H1 (cell line): ENCODE results near the gene RAB3GAP2. TPM values are rescaled to one million over a fixed set of nuclear protein-coding genes. Genes with fewer than 3 reads are reported as not detected.

Source experiments
- CTCF ChIA-PET: fragments of 300-600 bp; sonication (Branson Sonifier 250); formaldehyde crosslinking; loops from one replicate; lab custom pipeline; 2021; ENCODE audit not compliant: partially characterized antibody; lab: Charles Lee
- POLR2A ChIA-PET: fragments of 300-600 bp; sonication (Branson Sonifier 250); formaldehyde crosslinking; loops from one replicate; lab custom pipeline; 2021; ENCODE audit warnings: inconsistent platforms; ENCODE audit not compliant: partially characterized antibody; lab: Charles Lee
- DNase-seq, 2 experiments: peaks; one replicate each; pipeline versions ENCODE4 v3.0.0 to v3.0.0-alpha.2; 2010 to 2022; ENCODE audit warnings: low spot score in 2 of 2, low read depth in 1 of 2, mixed read lengths in 1 of 2
- FAIRE-seq: peaks from 2 replicates; lab custom pipeline; 2011; peaks lifted over from hg19 to GRCh38; lab: Jason Lieb, UNC
- H2AFZ ChIP-seq: 2 replicates; pipeline ENCODE4 v1.8.1; 2012; ENCODE audit warnings: low read length, inconsistent platforms
- H2AK5ac ChIP-seq: 2 replicates; pipeline ENCODE4 v1.6.1; 2013; ENCODE audit warnings: low read depth, low read length
- H2BK120ac ChIP-seq: replicated peaks from 2 replicates; pipeline ENCODE3; 2013; ENCODE audit warnings: low read depth, low read length, inconsistent platforms
- H2BK12ac ChIP-seq: 2 replicates; pipeline ENCODE4 v1.6.1; 2013; ENCODE audit warnings: low read depth, low read length
- H2BK15ac ChIP-seq: 2 replicates; pipeline ENCODE4 v1.6.1; 2013; ENCODE audit warnings: low read length
- H2BK20ac ChIP-seq: 2 replicates; pipeline ENCODE4 v1.6.1; 2013; ENCODE audit warnings: low read length
- H2BK5ac ChIP-seq: 2 replicates; pipeline ENCODE4 v1.6.1; 2013; ENCODE audit warnings: low read depth, low read length
- H3K14ac ChIP-seq: 2 replicates; pipeline ENCODE4 v1.6.1; 2013; ENCODE audit warnings: inconsistent platforms; ENCODE audit not compliant: insufficient read length
- H3K18ac ChIP-seq: 2 replicates; pipeline ENCODE4 v1.6.1; 2013; ENCODE audit warnings: low read length; ENCODE audit errors: extremely low read depth
- H3K23ac ChIP-seq: 2 replicates; pipeline ENCODE4 v1.6.1; 2013; ENCODE audit warnings: inconsistent platforms; ENCODE audit not compliant: insufficient read length
- H3K23me2 ChIP-seq: 2 replicates; pipeline ENCODE4 v1.6.1; 2013; ENCODE audit warnings: low read depth, low read length
- H3K27ac ChIP-seq: 2 replicates; pipeline ENCODE4 v1.6.1; 2011; ENCODE audit warnings: low read depth, low read length, inconsistent platforms
- H3K27me3 ChIP-seq, 4 experiments: replicated peaks in 1 of 4; 1 replicate in 1 of 4; 2 replicates in 3 of 4; pipeline versions ENCODE4 v1.6.1 to v1.8.1; 2011 to 2013; ENCODE audit warnings: low read length in 3 of 4, mild to moderate bottlenecking in 3 of 4, inconsistent platforms in 2 of 4, mixed read lengths in 2 of 4, moderate library complexity in 1 of 4; ENCODE audit not compliant: control insufficient read depth in 3 of 4, insufficient read depth in 3 of 4; ENCODE audit errors: extremely low read depth in 1 of 4
- H3K36me3 ChIP-seq, 4 experiments: 2 replicates each; pipeline versions ENCODE4 v1.6.1 to v1.8.1; 2011 to 2013; ENCODE audit warnings: mild to moderate bottlenecking in 4 of 4, low read length in 3 of 4, moderate library complexity in 2 of 4, control low read depth in 1 of 4, inconsistent platforms in 1 of 4; ENCODE audit not compliant: insufficient read depth in 4 of 4, control insufficient read depth in 2 of 4
- H3K4ac ChIP-seq: replicated peaks from 2 replicates; pipeline ENCODE3; 2013; ENCODE audit warnings: low read length, low read depth, mixed read lengths, inconsistent platforms; ENCODE audit not compliant: insufficient read length
- H3K4me1 ChIP-seq, 4 experiments: replicated peaks in 1 of 4; 1 replicate in 1 of 4; 2 replicates in 3 of 4; pipeline versions ENCODE4 v1.6.1 to v1.8.1; 2011 to 2013; ENCODE audit warnings: low read length in 3 of 4, inconsistent platforms in 2 of 4, mixed read lengths in 1 of 4; ENCODE audit not compliant: insufficient read depth in 4 of 4, control insufficient read depth in 3 of 4
- H3K4me2 ChIP-seq, 2 experiments: 2 replicates each; pipeline versions ENCODE4 v1.6.1 to v1.8.1; 2011 to 2013; ENCODE audit warnings: low read depth in 2 of 2, low read length in 2 of 2, control low read depth in 1 of 2, inconsistent platforms in 1 of 2, mild to moderate bottlenecking in 1 of 2; ENCODE audit not compliant: insufficient read depth in 1 of 2
- H3K4me3 ChIP-seq, 4 experiments: fragments of 200-600, 300-600 bp in 1 of 4; sonication (generic), shearing (Covaris generic), sonication (Bioruptor Twin) in 1 of 4; 2 replicates each; pipeline versions ENCODE4 v1.5.1 to v1.8.1; 2011 to 2016; ENCODE audit warnings: low read length in 4 of 4, low read depth in 3 of 4, control low read depth in 2 of 4, inconsistent platforms in 2 of 4, mild to moderate bottlenecking in 2 of 4, mixed read lengths in 1 of 4, moderate library complexity in 1 of 4; ENCODE audit not compliant: insufficient read depth in 2 of 4; ENCODE audit errors: extremely low read depth in 1 of 4
- H3K56ac ChIP-seq: replicated peaks from 2 replicates; pipeline ENCODE3; 2013; ENCODE audit warnings: low read depth, mild to moderate bottlenecking, mixed read lengths, low read length, inconsistent platforms; ENCODE audit not compliant: insufficient read length
- H3K79me1 ChIP-seq: 2 replicates; pipeline ENCODE4 v1.6.1; 2013; ENCODE audit warnings: low read depth, low read length, control low read depth
- H3K79me2 ChIP-seq, 2 experiments: 2 replicates each; pipeline versions ENCODE4 v1.6.1 to v1.8.1; 2012 to 2013; ENCODE audit warnings: low read length in 2 of 2, mild to moderate bottlenecking in 2 of 2, inconsistent platforms in 1 of 2; ENCODE audit not compliant: insufficient read depth in 2 of 2, control insufficient read depth in 1 of 2
- H3K9ac ChIP-seq, 4 experiments: replicated peaks in 1 of 4; 1 replicate in 1 of 4; 2 replicates in 3 of 4; pipeline versions ENCODE4 v1.6.1 to v1.8.1; 2011 to 2013; ENCODE audit warnings: low read depth in 3 of 4, low read length in 3 of 4, control low read depth in 2 of 4, mild to moderate bottlenecking in 2 of 4, moderate library complexity in 2 of 4, inconsistent platforms in 1 of 4; ENCODE audit errors: extremely low read depth in 1 of 4
- H3K9me3 ChIP-seq, 2 experiments: 2 replicates each; pipeline versions ENCODE4 v1.6.1 to v1.8.1; 2012 to 2013; ENCODE audit warnings: mild to moderate bottlenecking in 2 of 2, moderate library complexity in 2 of 2, control low read depth in 1 of 2, inconsistent platforms in 1 of 2, low read depth in 1 of 2, low read length in 1 of 2, mixed read lengths in 1 of 2; ENCODE audit not compliant: insufficient read depth in 2 of 2
- H4K20me1 ChIP-seq, 2 experiments: replicated peaks in 1 of 2; 2 replicates each; pipeline versions ENCODE3 to v1.8.1; 2011 to 2013; ENCODE audit warnings: inconsistent platforms in 2 of 2, low read length in 2 of 2, mild to moderate bottlenecking in 1 of 2; ENCODE audit not compliant: insufficient read depth in 2 of 2, control insufficient read depth in 1 of 2
- H4K5ac ChIP-seq: 2 replicates; pipeline ENCODE4 v1.6.1; 2013; ENCODE audit warnings: low read length, low read depth, mixed read lengths, inconsistent platforms; ENCODE audit not compliant: insufficient read length
- H4K8ac ChIP-seq: 2 replicates; pipeline ENCODE4 v1.8.0; 2013; ENCODE audit warnings: mild to moderate bottlenecking, moderate library complexity, low read length, inconsistent platforms; ENCODE audit not compliant: insufficient read depth; ENCODE audit errors: extremely low read depth
- H4K91ac ChIP-seq: replicated peaks from 2 replicates; pipeline ENCODE3; 2013; ENCODE audit warnings: low read length, mixed read lengths, inconsistent platforms; ENCODE audit not compliant: insufficient read length
- CBX5 ChIP-seq: fragments of 300-800, 300-1000 bp; sonication (generic); IDR thresholded peaks from 2 replicates; pipeline ENCODE4 v1.7.1; 2016; ENCODE audit warnings: antibody characterized with exemption, low read length, low read depth
- EP300 ChIP-seq, 2 experiments: IDR thresholded peaks; 1 replicate in 1 of 2; 2 replicates in 1 of 2; pipeline ENCODE4 v1.6.1; 2011 to 2012; ENCODE audit warnings: low read depth in 2 of 2, low read length in 2 of 2, mild to moderate bottlenecking in 2 of 2, borderline replicate concordance in 1 of 2, inconsistent platforms in 1 of 2, moderate library complexity in 1 of 2
- EZH2 ChIP-seq: fragments of 200-600 bp; sonication (generic); IDR thresholded peaks from 2 replicates; pipeline ENCODE4 v1.7.1; 2012; ENCODE audit warnings: low read depth, mild to moderate bottlenecking, moderate library complexity, low read length, inconsistent platforms; ENCODE audit not compliant: severe bottlenecking
- KDM1A ChIP-seq: fragments of 200-600, 300-600 bp; sonication (generic); IDR thresholded peaks from 2 replicates; pipeline ENCODE4 v1.7.1; 2016; ENCODE audit warnings: mild to moderate bottlenecking, low read length, borderline replicate concordance
- NANOG ChIP-seq: IDR thresholded peaks from 2 replicates; pipeline ENCODE4 v1.6.1; 2011; ENCODE audit warnings: low read length, low read depth, mild to moderate bottlenecking, inconsistent platforms; ENCODE audit not compliant: insufficient read depth, poor library complexity, severe bottlenecking
- POLR2A ChIP-seq, 2 experiments: IDR thresholded peaks; 1 replicate in 1 of 2; 2 replicates in 1 of 2; pipeline ENCODE4 v1.6.1; 2011; ENCODE audit warnings: low read depth in 2 of 2, low read length in 2 of 2, mild to moderate bottlenecking in 2 of 2; ENCODE audit errors: control extremely low read depth in 1 of 2
- RXRA ChIP-seq: IDR thresholded peaks from 2 replicates; pipeline ENCODE4 v1.6.1; 2011; ENCODE audit warnings: low read depth, mild to moderate bottlenecking, low read length, moderate library complexity; ENCODE audit not compliant: insufficient read depth
- SIX5 ChIP-seq: IDR thresholded peaks from 2 replicates; pipeline ENCODE4 v1.6.1; 2011; ENCODE audit warnings: mild to moderate bottlenecking, low read depth, low read length
- SRF ChIP-seq: IDR thresholded peaks from 2 replicates; pipeline ENCODE4 v1.6.1; 2011; ENCODE audit warnings: mild to moderate bottlenecking, low read depth, low read length, moderate library complexity
- SUZ12 ChIP-seq: fragments of 200-600 bp; sonication (generic); IDR thresholded peaks from 2 replicates; pipeline ENCODE4 v1.6.1; 2012; ENCODE audit warnings: mild to moderate bottlenecking, inconsistent platforms, low read length, moderate library complexity, mixed read lengths
- TCF12 ChIP-seq: IDR thresholded peaks from 2 replicates; pipeline ENCODE4 v1.6.1; 2011; ENCODE audit warnings: low read depth, mild to moderate bottlenecking, low read length
- YY1 ChIP-seq: IDR thresholded peaks from 2 replicates; pipeline ENCODE4 v1.6.1; 2011; ENCODE audit warnings: low read depth, mild to moderate bottlenecking, low read length
- WGBS, 2 experiments: shearing (Covaris generic) in 1 of 2; methylation state at CpG; one replicate each; pipeline versions ENCODE4 v1.1.6 to v1.1.7; 2013 to 2015; ENCODE audit warnings: low lambda C conversion rate in 2 of 2, mixed read lengths in 2 of 2, inconsistent platforms in 1 of 2, low coverage in 1 of 2, missing lambda C conversion rate in 1 of 2; ENCODE audit not compliant: insufficient replicate concordance in 2 of 2, insufficient coverage in 1 of 2, insufficient read length in 1 of 2; ENCODE audit errors: extremely low coverage in 1 of 2, missing lambda C conversion rate in 1 of 2; 5-methylcytosine and 5-hydroxymethylcytosine counted together
- polyA plus RNA-seq, 7 experiments: library from polyadenylated mRNA; depleted of rRNA in 3 of 7; stranded (reverse) in 5 of 7; unstranded in 2 of 7; fragments of >200 nt in 5 of 7; fragments of 200-250 nt in 2 of 7; gene quantifications; 1 replicate in 5 of 7; 2 replicates in 1 of 7; 4 replicates in 1 of 7; pipeline versions ENCODE4 v1.2.1 to v1.2.3, GENCODE V29; 2011 to 2013; ENCODE audit warnings: missing spikeins in 2 of 7, mixed read lengths in 2 of 7
- total RNA-seq: library from RNA; stranded (reverse); fragmentation: NEBNext Ultra II Directional; extraction: Animal tissue kit (Norgen Biotek cat#: 25700); gene quantifications from 2 replicates; pipeline ENCODE4 v1.2.1, GENCODE V29; 2021
- TF ChIP-seq, protein P1 (sequence below): IDR thresholded peaks from 2 replicates; pipeline ENCODE4 v1.6.1; 2012; ENCODE audit warnings: low read length, inconsistent platforms

RAB3GAP2 gene
- total and polyA plus RNA-seq, 2 of the 8 experiments (the other 6 are each of a cell fraction or from before 2014, with no cell fraction given), result 19.7 to 52.7 TPM

DNA sequence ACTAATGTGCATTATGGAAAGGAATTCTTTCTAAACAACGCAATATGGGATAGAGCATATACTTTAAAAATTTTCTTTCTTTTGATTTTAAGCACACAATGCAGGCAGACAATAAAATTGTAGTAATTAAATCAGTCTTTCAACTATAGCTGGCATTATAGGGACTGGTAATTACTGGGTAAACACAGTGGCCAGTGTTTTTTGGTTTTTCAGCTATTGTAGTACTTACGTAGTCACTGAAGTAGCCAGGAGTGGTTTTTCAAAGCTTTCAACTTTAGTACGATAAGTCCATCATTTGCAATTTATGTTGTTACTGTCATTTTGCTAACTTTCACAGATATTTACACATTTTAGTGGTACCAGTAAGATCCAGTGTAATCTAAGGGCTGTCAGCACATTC, 50.6 kb downstream of the RAB3GAP2 start:
- Histone ChIP-seq H3K4me1 (peaks cover 0 to 7% (median 3%) of the 10 kb centered on the region in 4 experiments; a peak in 4 of 7 replicates), H3K36me3 (no peaks in the 10 kb centered on the region), H4K5ac (no peak overlapping the region), H2BK5ac (no peak overlapping the region), H2AFZ (no peak overlapping the region), H3K9ac (no peak overlapping the region), H3K4me3 (no peak overlapping the region), H4K91ac (no peak overlapping the region), H3K56ac (no peak overlapping the region), H2BK15ac (no peak overlapping the region), H2BK120ac (no peak overlapping the region), H3K79me2 (peaks cover 0 to 69% of the 10 kb centered on the region in 2 experiments; a peak in 2 of 4 replicates), H3K23ac (no peak overlapping the region), H4K20me1 (no peaks in the 10 kb centered on the region), H3K9me3 (no peaks in the 10 kb centered on the region), H3K79me1 (no peaks in the 10 kb centered on the region), H3K4me2 (no peak overlapping the region), H4K8ac (no peak overlapping the region), H3K4ac (no peak overlapping the region), H2BK20ac (no peak overlapping the region), H3K27ac (no peak overlapping the region), H2BK12ac (no peak overlapping the region), H2AK5ac (no peak overlapping the region), H3K23me2 (no peaks in the 10 kb centered on the region), H3K14ac (no peak overlapping the region), H3K18ac (no peak overlapping the region), H3K27me3 (no peaks in the 10 kb centered on the region)
- ChIA-PET POLR2A (interaction anchor here (1.7 kb wide), 1 partner anchor 9 kb away, joined by 5 read pairs; no protein-coding TSS in a partner anchor), CTCF (interaction anchor here (1.1 to 7.0 kb wide), 5 partner anchors 7 to 75 kb away, joined by 4 to 83 read pairs (median 4); partner anchors contain the start of gene RAB3GAP2)
- no peak for FAIRE-seq
- no peak for DNase-seq
- 89% methylated on average over 3 of the region's 3 CpGs; no CpG with 5 or more reads in 1 of the 2 experiments for WGBS, 2 experiments
- TF ChIP-seq, protein P1, sequence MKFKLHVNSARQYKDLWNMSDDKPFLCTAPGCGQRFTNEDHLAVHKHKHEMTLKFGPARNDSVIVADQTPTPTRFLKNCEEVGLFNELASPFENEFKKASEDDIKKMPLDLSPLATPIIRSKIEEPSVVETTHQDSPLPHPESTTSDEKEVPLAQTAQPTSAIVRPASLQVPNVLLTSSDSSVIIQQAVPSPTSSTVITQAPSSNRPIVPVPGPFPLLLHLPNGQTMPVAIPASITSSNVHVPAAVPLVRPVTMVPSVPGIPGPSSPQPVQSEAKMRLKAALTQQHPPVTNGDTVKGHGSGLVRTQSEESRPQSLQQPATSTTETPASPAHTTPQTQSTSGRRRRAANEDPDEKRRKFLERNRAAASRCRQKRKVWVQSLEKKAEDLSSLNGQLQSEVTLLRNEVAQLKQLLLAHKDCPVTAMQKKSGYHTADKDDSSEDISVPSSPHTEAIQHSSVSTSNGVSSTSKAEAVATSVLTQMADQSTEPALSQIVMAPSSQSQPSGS, result no peak
- TF ChIP-seq KDM1A, result no peak
- TF ChIP-seq EZH2, result no peak
- TF ChIP-seq RXRA, result no peak
- TF ChIP-seq SUZ12, result no peak
- TF ChIP-seq SIX5, result no peak
- TF ChIP-seq CBX5, result no peak
- TF ChIP-seq NANOG, result no peak
- TF ChIP-seq YY1, result no peak
- TF ChIP-seq POLR2A (IDR thresholded peaks at IDR 0.05; ENCODE audit: control extremely low read depth in 1 of 2, low read depth in 2 of 2, low read length in 2 of 2), result no peak
- TF ChIP-seq TCF12, result no peak
- TF ChIP-seq SRF, result no peak
- TF ChIP-seq EP300 (IDR thresholded peaks at IDR 0.05; ENCODE audit: borderline replicate concordance in 1 of 2, low read depth in 2 of 2, low read length in 2 of 2), result no peak
